ENCODE data around the gene IL1RN. TPM values are rescaled to one million over a fixed set of nuclear protein-coding genes. Genes with fewer than 3 reads are reported as not detected.

The IL1RN gene
- total and polyA plus RNA-seq, 10 of the 15 experiments (the other 5 are each of a cell fraction or from before 2014, with no cell fraction given), result 0.04 TPM; not detected in 7

GRCh38 chr2:113123726-113124125, 3.7 kb upstream of the IL1RN start:
- no peaks in the 10 kb centered on the region for H3K36me3 ChIP-seq (ENCODE audit: control insufficient read depth in 2 of 2, insufficient read depth in 2 of 2, low read length in 1 of 2)
- BruUV-seq (replicated peaks), result no TSS peak
- CTCF ChIA-PET, result interaction anchor here (4.2 kb wide), 1 partner anchor 14 kb away, joined by 28 read pairs; no protein-coding TSS in a partner anchor
- ATAC-seq (no peak), DNase-seq (ENCODE audit: low read depth, low spot score) (no peak), FAIRE-seq (no peak)
- 0 out of 2 replicates have a peak overlapping the region, but pooled peaks have one; percentile 9 for H3K4me3 ChIP-seq
- no peaks in the 10 kb centered on the region for H3K27me3 ChIP-seq (replicated peaks in 1 of 2; ENCODE audit: control insufficient read depth in 2 of 2, insufficient read depth in 2 of 2, low read length in 1 of 2)
- intact Hi-C loops (cut with micrococcal nuclease; ENCODE audit: unreplicated experiment), result no loop called here
- RAD21 ChIA-PET (ENCODE audit: unreplicated experiment), result no interaction called here
- peaks cover 11% of the 10 kb centered on the region for H3K4me1 ChIP-seq (ENCODE audit: control insufficient read depth, insufficient read depth, low read length)
- 98% methylated on average over 3 of the region's 3 CpGs for WGBS (ENCODE audit: insufficient coverage, insufficient replicate concordance, low lambda C conversion rate, missing lambda C conversion rate)
- TF ChIP-seq E2F4 (IDR thresholded peaks at IDR 0.05; ENCODE audit: low read depth, low read length), result no peak
- no peak for TF ChIP-seq ZSCAN29 (IDR thresholded peaks at IDR 0.05)
- TF ChIP-seq RB1 (IDR thresholded peaks at IDR 0.05; ENCODE audit: borderline replicate concordance), result no peak
- TF ChIP-seq KDM1A (IDR thresholded peaks at IDR 0.05; ENCODE audit: borderline replicate concordance), result no peak
- TF ChIP-seq, protein P1, sequence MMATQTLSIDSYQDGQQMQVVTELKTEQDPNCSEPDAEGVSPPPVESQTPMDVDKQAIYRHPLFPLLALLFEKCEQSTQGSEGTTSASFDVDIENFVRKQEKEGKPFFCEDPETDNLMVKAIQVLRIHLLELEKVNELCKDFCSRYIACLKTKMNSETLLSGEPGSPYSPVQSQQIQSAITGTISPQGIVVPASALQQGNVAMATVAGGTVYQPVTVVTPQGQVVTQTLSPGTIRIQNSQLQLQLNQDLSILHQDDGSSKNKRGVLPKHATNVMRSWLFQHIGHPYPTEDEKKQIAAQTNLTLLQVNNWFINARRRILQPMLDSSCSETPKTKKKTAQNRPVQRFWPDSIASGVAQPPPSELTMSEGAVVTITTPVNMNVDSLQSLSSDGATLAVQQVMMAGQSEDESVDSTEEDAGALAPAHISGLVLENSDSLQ (IDR thresholded peaks at IDR 0.05), result no peak
- TF ChIP-seq TCF7 (IDR thresholded peaks at IDR 0.05; ENCODE audit: borderline replicate concordance), result no peak
- TF ChIP-seq, protein P2, sequence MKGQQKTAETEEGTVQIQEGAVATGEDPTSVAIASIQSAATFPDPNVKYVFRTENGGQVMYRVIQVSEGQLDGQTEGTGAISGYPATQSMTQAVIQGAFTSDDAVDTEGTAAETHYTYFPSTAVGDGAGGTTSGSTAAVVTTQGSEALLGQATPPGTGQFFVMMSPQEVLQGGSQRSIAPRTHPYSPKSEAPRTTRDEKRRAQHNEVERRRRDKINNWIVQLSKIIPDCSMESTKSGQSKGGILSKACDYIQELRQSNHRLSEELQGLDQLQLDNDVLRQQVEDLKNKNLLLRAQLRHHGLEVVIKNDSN (IDR thresholded peaks at IDR 0.05; ENCODE audit: borderline replicate concordance, extremely low read length, insufficient read depth, low read depth, low read length), result no peak
- no peak for TF ChIP-seq POLR2AphosphoS2 (IDR thresholded peaks at IDR 0.05; ENCODE audit: low read depth, low read length)
- no peak for TF ChIP-seq CBX5 (IDR thresholded peaks at IDR 0.05; ENCODE audit: low read depth)
- TF ChIP-seq, protein P3, sequence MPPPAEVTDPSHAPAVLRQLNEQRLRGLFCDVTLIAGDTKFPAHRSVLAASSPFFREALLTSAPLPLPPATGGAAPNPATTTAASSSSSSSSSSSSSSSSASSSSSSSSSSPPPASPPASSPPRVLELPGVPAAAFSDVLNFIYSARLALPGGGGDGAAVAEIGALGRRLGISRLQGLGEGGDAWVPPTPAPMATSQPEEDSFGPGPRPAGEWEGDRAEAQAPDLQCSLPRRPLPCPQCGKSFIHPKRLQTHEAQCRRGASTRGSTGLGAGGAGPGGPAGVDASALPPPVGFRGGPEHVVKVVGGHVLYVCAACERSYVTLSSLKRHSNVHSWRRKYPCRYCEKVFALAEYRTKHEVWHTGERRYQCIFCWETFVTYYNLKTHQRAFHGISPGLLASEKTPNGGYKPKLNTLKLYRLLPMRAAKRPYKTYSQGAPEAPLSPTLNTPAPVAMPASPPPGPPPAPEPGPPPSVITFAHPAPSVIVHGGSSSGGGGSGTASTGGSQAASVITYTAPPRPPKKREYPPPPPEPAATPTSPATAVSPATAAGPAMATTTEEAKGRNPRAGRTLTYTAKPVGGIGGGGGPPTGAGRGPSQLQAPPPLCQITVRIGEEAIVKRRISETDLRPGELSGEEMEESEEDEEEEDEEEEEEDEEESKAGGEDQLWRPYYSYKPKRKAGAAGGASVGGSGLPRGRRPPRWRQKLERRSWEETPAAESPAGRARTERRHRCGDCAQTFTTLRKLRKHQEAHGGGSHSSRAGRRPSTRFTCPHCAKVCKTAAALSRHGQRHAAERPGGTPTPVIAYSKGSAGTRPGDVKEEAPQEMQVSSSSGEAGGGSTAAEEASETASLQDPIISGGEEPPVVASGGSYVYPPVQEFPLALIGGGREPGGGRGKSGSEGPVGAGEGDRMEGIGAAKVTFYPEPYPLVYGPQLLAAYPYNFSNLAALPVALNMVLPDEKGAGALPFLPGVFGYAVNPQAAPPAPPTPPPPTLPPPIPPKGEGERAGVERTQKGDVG (CRISPR knock-in tag; IDR thresholded peaks at IDR 0.05), result no peak
- POLR2A ChIA-PET, result no interaction called here
- in situ Hi-C loops (cut with MboI), result no loop called here
- no peak overlapping the region for H3K27ac ChIP-seq (ENCODE audit: control insufficient read depth, insufficient read depth)
- SMC1A ChIA-PET (ENCODE audit: uncharacterized antibody, unreplicated experiment), result interaction anchor here (1.1 kb wide), 1 partner anchor 39 kb away, joined by 3 read pairs; no protein-coding TSS in a partner anchor
- no peaks in the 10 kb centered on the region for H4K20me1 ChIP-seq (ENCODE audit: control insufficient read depth, insufficient read depth)
- H3K4me2 ChIP-seq (ENCODE audit: control insufficient read depth, insufficient read depth), result peak overlapping the region; percentile 84
- H2AFZ ChIP-seq (ENCODE audit: control insufficient read depth, low read depth, low read length), result peak overlapping the region; percentile 16; the same call in 1 of the 2 replicates
- no peaks in the 10 kb centered on the region for H3K9me3 ChIP-seq (replicated peaks; ENCODE audit: control insufficient read depth, insufficient read depth, low read length)
- H3K79me2 ChIP-seq (ENCODE audit: control insufficient read depth, insufficient read depth, low read length), result no peaks in the 10 kb centered on the region
- H3K9ac ChIP-seq (ENCODE audit: control insufficient read depth, insufficient read depth, low read length), result no peak overlapping the region

Measured in GM12878 (cell line).